Epidermal melanocyte (primary cell): ENCODE results near the gene TTI1.

Experiments used
- DNase-seq: peaks from one replicate; pipeline ENCODE4 v3.0.0; 2011; ENCODE audit warnings: low spot score; ENCODE audit not compliant: insufficient read length

Gene TTI1

GRCh38 chr20:37988306-37988954 lies 44.8 kb downstream of the TTI1 start:
- no peak for DNase-seq

DNA sequence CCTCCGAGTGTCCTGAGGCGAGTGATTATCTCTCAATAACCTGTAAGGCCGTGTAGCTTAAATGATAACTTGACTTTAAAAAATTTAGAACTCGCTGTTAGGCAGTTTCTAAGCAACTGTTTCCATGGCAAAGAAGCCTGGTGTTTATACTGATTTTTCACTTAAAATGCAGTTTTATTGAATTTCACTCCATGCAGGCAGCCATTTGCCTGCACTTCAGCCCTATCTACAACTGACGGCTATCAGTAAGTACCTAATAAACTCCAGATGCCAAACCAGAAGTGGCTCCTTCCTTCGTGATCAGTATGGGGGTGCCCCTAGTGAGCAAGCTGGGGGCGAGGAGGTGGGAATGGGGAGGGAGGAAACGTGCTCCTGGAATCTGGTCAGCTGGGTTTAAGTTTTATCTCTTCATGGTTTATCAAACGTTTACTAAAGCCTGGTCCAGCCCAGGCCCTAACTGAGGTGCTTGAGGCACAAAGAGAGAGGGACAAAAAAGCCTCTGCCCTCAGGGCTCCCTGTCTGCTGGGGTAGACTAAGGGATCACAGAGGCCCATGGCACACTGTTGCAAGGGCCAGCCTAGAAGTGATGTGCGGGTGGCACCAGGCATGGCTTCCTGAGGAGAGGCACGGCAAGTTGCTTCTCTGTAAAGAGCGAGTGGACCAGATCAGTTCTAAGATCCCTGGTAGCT lies 45.5 kb downstream of the TTI1 start:
- DNase-seq, result no peak

DNA sequence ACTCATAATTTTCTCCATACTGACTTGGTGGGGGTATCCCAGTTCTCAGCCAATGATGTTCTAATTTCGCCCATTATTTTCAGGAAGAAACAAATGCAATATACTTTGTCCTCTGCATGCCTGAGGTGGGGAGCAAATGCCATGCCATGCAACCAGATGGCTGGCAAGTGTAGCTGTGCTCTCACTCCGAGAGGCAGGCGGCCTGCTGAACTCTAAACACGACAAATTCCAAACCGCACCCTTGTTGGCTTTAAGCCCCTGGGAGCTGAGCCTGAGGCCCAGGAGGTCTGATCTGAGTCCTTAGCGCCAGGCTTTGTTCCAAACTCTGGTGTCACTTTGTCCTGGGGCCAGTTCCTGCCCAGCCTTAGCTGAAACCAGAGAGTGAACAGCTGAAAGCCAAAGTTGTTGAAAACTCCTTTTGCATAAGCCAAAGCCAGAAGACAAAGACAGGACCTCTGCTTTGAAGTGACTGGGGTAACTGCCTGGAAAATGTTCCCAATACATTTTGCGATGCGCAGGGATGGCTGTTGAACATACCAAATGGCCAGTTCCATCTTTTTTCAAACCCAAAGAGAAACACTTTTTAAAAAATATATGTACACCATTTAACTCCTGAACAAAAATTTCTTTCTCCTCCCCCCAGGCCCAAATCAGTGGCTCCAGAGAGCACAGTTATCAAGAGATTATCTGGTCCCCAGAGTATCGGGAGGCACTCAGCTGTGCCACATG lies 46.2 kb downstream of the TTI1 start:
- peak; percentile 80 for DNase-seq

- DNase-seq, result no peak
Measured at GRCh38 chr20:37986044-37986858, 47.0 kb downstream of the TTI1 start.

DNA sequence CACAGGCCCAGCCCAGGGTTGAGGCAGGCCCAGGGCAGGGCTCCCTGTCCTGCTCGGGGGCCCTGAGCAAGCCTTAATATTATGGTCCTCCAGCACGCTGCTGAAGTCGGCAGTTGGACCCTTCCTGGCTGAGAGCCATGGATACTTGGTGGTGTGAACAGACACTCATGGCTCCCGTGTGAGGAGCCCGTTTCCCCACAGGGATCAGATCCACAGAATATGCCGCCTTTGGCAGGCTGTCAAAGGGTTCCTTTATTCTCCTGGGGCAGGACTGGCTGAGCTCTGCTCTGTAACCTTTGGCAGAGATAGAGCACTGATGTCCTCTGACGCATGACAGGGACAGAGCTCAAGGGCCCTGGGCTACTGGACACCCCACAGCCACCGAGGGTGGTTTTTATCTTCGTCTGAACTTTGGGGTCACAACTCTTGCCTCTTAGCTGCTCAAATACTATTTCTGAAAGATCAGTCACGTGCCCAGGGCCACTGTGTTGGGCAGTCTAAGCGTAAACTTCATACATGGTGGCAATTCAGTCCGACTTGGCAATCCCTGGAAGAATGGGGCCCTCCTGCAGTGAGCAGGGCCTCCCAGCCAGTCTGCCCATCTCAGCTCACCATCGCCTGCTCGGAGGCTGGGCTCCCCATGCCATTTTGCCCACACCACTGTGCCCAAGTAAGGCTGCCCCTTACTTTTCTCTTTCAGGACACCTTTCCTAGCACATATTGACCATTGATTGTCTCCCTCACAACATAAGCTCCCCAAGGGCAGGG lies 49.1 kb downstream of the TTI1 start:
- no peak for DNase-seq

DNA sequence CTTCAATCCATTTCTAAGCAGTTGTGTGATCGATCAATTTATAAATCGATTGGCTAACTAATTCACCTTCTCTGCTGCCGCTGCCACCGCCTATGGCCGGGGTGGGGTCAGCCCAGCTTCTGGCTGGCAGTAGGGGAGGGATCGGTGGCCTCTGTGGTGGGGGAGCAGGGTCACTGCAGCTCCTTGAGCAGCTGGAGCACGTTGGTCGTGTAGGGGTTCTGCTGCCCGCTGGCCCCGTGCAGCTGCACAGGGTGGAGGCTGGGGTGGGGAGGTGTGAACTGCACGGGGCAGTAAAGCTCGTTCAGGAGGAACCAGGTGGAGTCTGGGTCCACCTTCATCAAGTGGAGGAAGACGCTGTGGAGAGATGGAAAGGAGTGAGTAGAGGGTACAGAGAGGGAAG lies 50.0 kb downstream of the TTI1 start:
- no peak for DNase-seq

- DNase-seq, result no peak
Measured at GRCh38 chr20:37981568-37981967, 51.7 kb downstream of the TTI1 start.

DNA sequence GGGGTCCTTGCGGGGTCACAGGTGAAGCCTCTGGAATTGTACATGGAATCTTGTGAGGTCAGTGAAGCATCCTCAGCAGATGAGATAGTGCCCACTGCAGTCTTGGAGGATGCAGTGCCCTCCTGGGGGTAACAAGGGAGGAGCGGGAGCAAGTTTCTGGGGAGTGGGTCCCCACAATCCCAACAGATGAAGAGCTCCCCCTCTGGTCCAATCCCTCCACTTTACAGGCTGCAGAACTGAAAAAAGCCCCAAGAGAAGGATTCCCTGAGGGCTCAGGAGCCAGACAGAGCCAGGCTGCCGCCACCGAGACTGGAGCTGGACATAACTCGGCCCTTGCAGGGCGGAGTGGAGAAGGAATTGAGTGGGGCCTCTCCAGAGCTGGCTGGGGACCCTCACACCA lies 52.4 kb downstream of the TTI1 start:
- no peak for DNase-seq

DNA sequence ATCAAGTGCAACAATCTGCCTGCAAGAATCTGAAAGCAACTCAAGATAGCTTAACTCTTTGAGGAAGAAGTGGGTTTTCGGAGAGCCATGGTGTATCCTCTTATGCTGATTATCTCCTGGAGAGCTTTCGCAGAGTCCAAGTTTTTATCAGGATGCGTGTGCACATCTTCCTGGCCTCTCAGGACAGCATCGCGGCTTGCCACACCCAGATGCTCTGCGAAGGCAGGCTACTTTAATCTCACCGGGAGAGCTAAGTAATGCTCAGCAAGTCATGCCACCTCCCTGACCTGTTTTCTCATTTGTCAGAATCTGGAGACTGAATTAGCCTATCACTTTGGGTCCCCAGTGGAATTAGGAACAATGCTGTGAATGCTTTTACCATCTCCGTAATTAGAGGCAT lies 52.9 kb downstream of the TTI1 start:
- no peak for DNase-seq

- no peak for DNase-seq
Measured at GRCh38 chr20:37979021-37979985, 54.0 kb downstream of the TTI1 start.

GRCh38 chr20:37977786-37978185 lies 55.5 kb downstream of the TTI1 start:
- no peak for DNase-seq

DNA sequence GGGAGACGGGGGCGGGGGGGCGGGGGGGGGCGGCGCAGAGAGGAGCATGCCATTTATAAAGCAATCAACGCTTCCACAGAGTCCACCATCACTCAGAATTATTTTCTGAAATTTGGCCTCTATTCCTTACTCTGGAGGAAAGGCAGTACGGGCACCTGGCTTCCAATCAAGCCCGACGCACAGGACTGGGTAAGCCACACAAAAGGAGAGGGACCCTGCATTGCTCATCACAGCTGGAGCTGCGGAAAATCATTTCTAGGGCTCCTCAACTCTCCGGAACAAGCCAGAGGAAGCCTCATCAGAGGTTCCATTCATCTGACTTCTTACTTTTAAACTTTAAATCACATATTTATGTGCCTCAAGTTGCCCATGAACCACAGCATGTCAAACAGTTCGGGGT lies 55.9 kb downstream of the TTI1 start:
- no peak for DNase-seq

DNA sequence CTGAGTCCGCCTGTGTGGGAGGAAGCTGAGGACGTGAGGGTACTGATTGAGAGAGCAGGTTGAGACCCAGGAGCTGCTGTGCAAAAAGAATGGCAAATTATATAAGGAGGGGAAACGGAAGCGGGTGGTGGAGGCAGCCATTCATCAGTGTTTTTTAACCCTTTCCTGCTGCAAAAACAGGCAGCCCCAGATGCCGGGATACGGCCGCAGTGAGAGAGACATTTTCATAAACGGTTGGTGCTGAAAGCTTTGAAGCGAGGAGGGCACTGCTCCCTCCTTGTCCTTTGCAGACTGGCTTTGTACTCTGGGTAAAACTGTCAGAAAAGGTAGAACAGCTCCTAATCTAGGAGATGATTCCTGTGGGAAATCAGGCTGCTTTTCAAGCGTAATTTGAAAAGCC lies 56.4 kb downstream of the TTI1 start:
- no peak for DNase-seq

DNA sequence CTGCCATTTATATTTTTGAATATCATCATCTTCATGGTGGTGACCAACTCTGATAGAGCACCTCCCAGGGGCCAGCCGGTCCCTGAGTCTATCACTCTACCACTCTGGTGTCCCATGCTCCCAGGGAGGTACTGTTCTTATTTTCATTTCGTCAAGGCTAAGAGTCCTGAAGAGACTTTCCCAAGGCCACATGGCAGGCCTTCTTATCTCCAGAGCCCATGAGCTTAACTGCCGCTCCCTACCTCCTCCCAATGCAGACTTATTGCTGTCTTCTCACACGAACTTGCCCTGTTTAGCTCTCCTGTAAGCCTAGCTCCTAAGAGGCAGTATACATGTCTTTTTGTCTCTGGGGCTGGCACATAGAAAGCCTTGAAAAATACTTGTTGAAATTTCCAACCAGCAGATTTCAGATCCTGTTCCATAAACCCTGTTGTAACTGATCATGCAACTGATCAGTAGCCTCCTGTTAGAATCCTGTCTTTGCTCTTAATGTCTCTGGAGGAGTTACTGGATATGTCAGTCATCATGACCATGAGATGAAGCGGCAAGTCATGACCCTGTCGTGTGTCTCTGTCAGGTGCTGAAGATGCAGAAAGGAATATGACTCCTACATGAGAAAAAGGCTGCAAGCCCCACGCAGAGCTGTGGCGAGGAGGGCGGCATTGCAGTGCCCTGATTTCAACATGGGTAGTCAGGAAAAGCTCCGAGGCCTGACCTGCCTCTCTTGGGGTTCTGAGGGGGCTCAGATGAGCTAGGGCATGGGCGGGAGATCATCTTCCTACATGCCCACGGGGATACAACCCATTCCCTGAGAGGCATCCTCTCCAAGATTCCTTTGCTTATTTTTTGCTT lies 60.0 kb downstream of the TTI1 start:
- no peak for DNase-seq

DNA sequence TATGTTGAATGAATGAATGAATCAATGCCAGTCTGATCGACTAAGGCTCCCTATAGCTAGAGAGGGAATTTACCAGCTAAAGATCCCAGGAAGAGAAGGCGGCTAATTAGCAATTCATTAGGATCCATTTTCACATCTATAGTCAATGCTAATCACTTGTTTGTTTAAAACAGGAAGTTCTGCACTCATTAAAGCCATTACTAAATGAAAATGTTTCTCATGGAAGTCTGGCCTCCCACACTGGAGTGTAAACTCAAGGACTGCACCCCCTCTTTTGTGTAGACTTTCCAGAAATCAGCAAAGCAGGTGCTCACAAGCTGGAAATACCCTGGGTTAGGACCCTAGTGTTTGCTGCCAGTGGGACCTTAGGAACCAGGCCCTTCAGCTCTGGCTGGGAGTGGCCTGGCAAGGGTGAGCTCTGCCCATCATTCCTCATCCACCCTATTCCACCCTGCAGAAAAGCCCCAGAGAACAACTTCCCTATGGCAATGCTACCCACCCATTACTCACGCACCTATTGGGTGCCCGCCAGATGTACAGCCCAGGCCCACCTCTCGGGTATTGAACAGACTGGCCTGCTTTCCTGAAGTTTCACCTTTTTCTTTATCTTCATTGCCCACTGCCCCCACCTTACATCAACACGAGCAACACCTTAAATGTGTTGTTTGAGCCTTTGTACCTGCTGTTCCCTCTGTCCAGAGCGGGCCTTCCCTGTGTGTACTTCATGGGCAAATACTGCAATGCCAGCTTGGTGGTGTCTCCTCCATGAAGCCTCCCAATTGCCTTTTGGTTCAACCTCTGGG lies 60.8 kb downstream of the TTI1 start:
- DNase-seq, result no peak

DNA sequence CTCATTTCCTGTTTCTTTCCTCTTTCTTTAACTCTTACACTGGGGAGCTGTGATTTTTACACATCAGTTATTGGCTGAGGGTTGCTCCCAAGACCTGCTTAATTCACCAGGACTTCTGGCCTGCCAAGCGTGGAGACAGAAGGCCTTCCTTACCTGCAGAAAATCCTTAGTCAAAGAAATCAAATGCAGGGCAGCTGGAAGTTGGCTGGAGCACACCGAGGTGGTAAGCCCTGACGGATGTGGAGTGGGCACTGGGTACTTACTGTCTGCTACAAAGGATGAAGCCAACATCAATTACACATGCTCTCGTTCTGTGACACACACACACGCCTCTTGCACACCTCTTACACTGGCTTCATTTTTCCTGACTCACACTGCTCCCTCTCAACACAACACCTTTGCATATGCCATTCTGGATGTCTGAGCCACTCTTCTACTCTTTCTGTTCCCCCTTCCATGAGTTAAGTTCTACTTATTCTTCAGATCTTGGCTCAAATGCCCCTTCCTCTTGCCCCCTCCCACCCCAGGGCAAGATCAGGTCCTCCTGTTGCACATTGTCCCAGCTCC lies 61.6 kb downstream of the TTI1 start:
- DNase-seq, result no peak

DNA sequence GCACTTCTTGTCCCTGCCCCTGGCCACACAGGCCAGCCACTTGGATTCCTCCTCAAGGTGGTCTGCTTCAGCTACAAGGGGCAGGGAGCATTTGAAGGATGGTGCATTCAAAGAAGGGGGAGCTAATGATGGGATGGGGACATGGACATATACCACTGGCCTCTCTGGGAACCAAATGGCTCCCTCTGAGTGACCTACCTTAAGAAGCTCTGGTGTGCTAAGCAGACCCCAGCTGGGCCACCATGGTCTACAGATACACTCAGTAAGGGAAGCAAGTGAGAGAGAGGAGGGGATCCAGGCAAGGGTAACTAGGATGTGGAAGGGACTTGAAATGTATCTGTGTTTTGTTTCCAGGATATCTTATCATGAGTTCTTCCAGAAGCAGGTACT lies 62.4 kb downstream of the TTI1 start:
- no peak for DNase-seq
